ENCODE data around the gene TRIM47.
A peak's percentile ranks its signal among the peaks of the same experiment; 100 is the strongest.

TRIM47 gene

GRCh38 chr17:75845058-75845711, 33.2 kb downstream of the TRIM47 start:
- peak; percentile 76 for DNase-seq

GRCh38 chr17:75844530-75845057, 33.8 kb downstream of the TRIM47 start:
- no peak for DNase-seq

GRCh38 chr17:75843577-75844529, 34.5 kb downstream of the TRIM47 start, which contains the start of gene UNC13D:
Gene UNC13D (minus strand): TSS chr17:75844404. CDS start chr17:75844337, 67 bp downstream.
- DNase-seq = no peak

- DNase-seq = no peak
Measured at GRCh38 chr17:75842963-75843576, 35.3 kb downstream of the TRIM47 start.

- DNase-seq = no peak
Measured at GRCh38 chr17:75842411-75842810, 36.0 kb downstream of the TRIM47 start.

- no peak for DNase-seq
Measured at GRCh38 chr17:75840799-75841164, 37.6 kb downstream of the TRIM47 start.

GRCh38 chr17:75839942-75840798, 38.2 kb downstream of the TRIM47 start:
- no peak for DNase-seq

- no peak for DNase-seq
Measured at GRCh38 chr17:75838410-75838809, 40.0 kb downstream of the TRIM47 start.

- DNase-seq = no peak
Measured at GRCh38 chr17:75837899-75838298, 40.5 kb downstream of the TRIM47 start.

- DNase-seq = no peak
Measured at GRCh38 chr17:75836605-75837004, 41.8 kb downstream of the TRIM47 start.

- no peak for DNase-seq
Measured at GRCh38 chr17:75835654-75835987, 42.8 kb downstream of the TRIM47 start.

GRCh38 chr17:75834928-75835653, 43.3 kb downstream of the TRIM47 start:
- DNase-seq = no peak

- no peak for DNase-seq
Measured at GRCh38 chr17:75834279-75834920, 44.0 kb downstream of the TRIM47 start.

- DNase-seq = no peak
Measured at GRCh38 chr17:75832652-75833400, 45.6 kb downstream of the TRIM47 start.

- peak; percentile 65 for DNase-seq
Measured at GRCh38 chr17:75832164-75832651, 46.2 kb downstream of the TRIM47 start.

GRCh38 chr17:75831032-75831571, 47.3 kb downstream of the TRIM47 start:
- no peak for DNase-seq

- no peak for DNase-seq
Measured at GRCh38 chr17:75830164-75831031, 48.0 kb downstream of the TRIM47 start.

GRCh38 chr17:75829747-75830146, 48.6 kb downstream of the TRIM47 start:
- DNase-seq = no peak

GRCh38 chr17:75828741-75829140, 49.6 kb downstream of the TRIM47 start:
- DNase-seq = no peak

Data from fibroblast of skin of back (primary cell).